HTR-8/SVneo (cell line): ENCODE measurements around the gene SLC38A11.
"Not testable (repeated sequence)": the region's sequence is repeated elsewhere in the genome, so short reads cannot be mapped to it uniquely, and the experiment has no call there.

ENCODE experiments used
- DNase-seq: peaks from one replicate; pipeline ENCODE4 v3.0.0; 2011; ENCODE audit warnings: low spot score, mixed read lengths; ENCODE audit not compliant: insufficient read length
- FAIRE-seq: peaks from 2 replicates; lab custom pipeline; 2011; peaks lifted over from hg19 to GRCh38; lab: Jason Lieb, UNC

Gene SLC38A11

GRCh38 chr2:164887434-164888144 is 67.7 kb downstream of the SLC38A11 start:
- no peak for DNase-seq
- FAIRE-seq = no peak

GRCh38 chr2:164882276-164882675 is 73.0 kb downstream of the SLC38A11 start:
- DNase-seq = no peak
- FAIRE-seq = no peak

- DNase-seq (no peak), FAIRE-seq (no peak)
Observed at GRCh38 chr2:164881524-164881923, 73.8 kb downstream of the SLC38A11 start.

- FAIRE-seq (no peak), DNase-seq (no peak)
Observed at GRCh38 chr2:164879901-164880535, 75.3 kb downstream of the SLC38A11 start.

- no peak for FAIRE-seq
- no peak for DNase-seq
Observed at GRCh38 chr2:164877927-164878326, 77.4 kb downstream of the SLC38A11 start.

GRCh38 chr2:164877169-164877568 is 78.2 kb downstream of the SLC38A11 start:
- no peak for FAIRE-seq
- no peak for DNase-seq

GRCh38 chr2:164875334-164876205 is 79.8 kb downstream of the SLC38A11 start:
- FAIRE-seq (no peak), DNase-seq (no peak)

- no peak for FAIRE-seq
- no peak for DNase-seq
Observed at GRCh38 chr2:164873210-164873908, 82.0 kb downstream of the SLC38A11 start.

GRCh38 chr2:164871404-164871803 is 83.9 kb downstream of the SLC38A11 start:
- no peak for FAIRE-seq

GRCh38 chr2:164869420-164869772 is 85.9 kb downstream of the SLC38A11 start:
- DNase-seq = no peak

More at GRCh38 chr2:164871404-164871803, 83.9 kb downstream of the SLC38A11 start:
- no peak for DNase-seq

GRCh38 chr2:164868563-164869419 is 86.5 kb downstream of the SLC38A11 start:
- no peak for FAIRE-seq
- no peak for DNase-seq

More at GRCh38 chr2:164869420-164869772, 85.9 kb downstream of the SLC38A11 start:
- FAIRE-seq = no peak

GRCh38 chr2:164867779-164868397 is 87.4 kb downstream of the SLC38A11 start:
- no peak for DNase-seq
- no peak for FAIRE-seq

- FAIRE-seq, DNase-seq: not testable (repeated sequence)
Observed at GRCh38 chr2:164866381-164866780, 88.9 kb downstream of the SLC38A11 start.

- no peak for FAIRE-seq
- DNase-seq = no peak
Observed at GRCh38 chr2:164860694-164861042, 94.7 kb downstream of the SLC38A11 start.

GRCh38 chr2:164859906-164860693 is 95.2 kb downstream of the SLC38A11 start:
- FAIRE-seq, DNase-seq: not testable (repeated sequence)

GRCh38 chr2:164859251-164859818 is 96.0 kb downstream of the SLC38A11 start:
- DNase-seq = no peak
- FAIRE-seq = no peak

GRCh38 chr2:164852086-164852485 is 103.2 kb downstream of the SLC38A11 start:
- no peak for DNase-seq
- no peak for FAIRE-seq

GRCh38 chr2:164850235-164850634 is 105.1 kb downstream of the SLC38A11 start:
- no peak for FAIRE-seq

More at GRCh38 chr2:164850235-164850634, 105.1 kb downstream of the SLC38A11 start:
- DNase-seq = no peak
